Colonic mucosa (tissue), 4 donors: ENCODE results near the gene DLGAP1. TPM values are rescaled to one million over a fixed set of nuclear protein-coding genes. Genes with fewer than 3 reads are reported as not detected.
"Not testable (repeated sequence)": the region's sequence is repeated elsewhere in the genome, so short reads cannot be mapped to it uniquely, and the experiment has no call there.

Experiments used
- DNase-seq: peaks from one replicate; pipeline ENCODE4 v3.0.0-alpha.2; 2020
- H3K27ac ChIP-seq: fragments of 200-600 bp; one replicate; pipeline ENCODE4 v1.8.0; 2021
- H3K27me3 ChIP-seq: fragments of 200-600 bp; one replicate; pipeline ENCODE4 v1.8.0; 2021
- H3K36me3 ChIP-seq: fragments of 200-600 bp; one replicate; pipeline ENCODE4 v1.8.0; 2021
- H3K4me1 ChIP-seq: fragments of 200-600 bp; one replicate; pipeline ENCODE4 v1.8.0; 2021; ENCODE audit warnings: mild to moderate bottlenecking
- H3K4me3 ChIP-seq: fragments of 200-600 bp; one replicate; pipeline ENCODE4 v1.8.0; 2021
- H3K9ac ChIP-seq, 2 donors: one replicate each; pipeline ENCODE4 v1.7.0; 2013; ENCODE audit warnings: control low read depth in 2 of 2, low read depth in 2 of 2, low read length in 2 of 2
- H3K9me3 ChIP-seq: fragments of 200-600 bp; one replicate; pipeline ENCODE4 v1.8.0; 2021
- intact Hi-C: fragments of 100-400 bp; cut with DNase I; formaldehyde crosslinking; loops from one replicate; pipeline ENCODE4 v1.14.1; 2022
- total RNA-seq, 2 donors: library from RNA; stranded (reverse); fragmentation: NEBNext Ultra II Directional in 1 of 2; extraction: Animal tissue kit (Norgen Biotek cat#: 25700) in 1 of 2; gene quantifications; one replicate each; pipeline ENCODE4 v1.2.1, GENCODE V29; 2021
- TF ChIP-seq, protein P1 (sequence below): fragments of 200-600 bp; IDR thresholded peaks from one replicate; pipeline ENCODE4 v1.8.0; 2022; ENCODE audit warnings: antibody characterized with exemption, mild to moderate bottlenecking
- donor health status: healthy.
- donor health status: DM: no; HTN: no; CAD: no.
- donor health status: DM: no; HTN: no; CAD: no.

DLGAP1 gene
- total RNA-seq, 2 donors from 2014 or later: 0.25 to 0.50 TPM

- intact Hi-C loops: loop anchor here (5.0 kb wide), 1 partner anchor 66 kb away; no protein-coding TSS in a partner anchor
- no peak for DNase-seq
- no peak overlapping the region for H3K9ac ChIP-seq
- TF ChIP-seq, protein P1, sequence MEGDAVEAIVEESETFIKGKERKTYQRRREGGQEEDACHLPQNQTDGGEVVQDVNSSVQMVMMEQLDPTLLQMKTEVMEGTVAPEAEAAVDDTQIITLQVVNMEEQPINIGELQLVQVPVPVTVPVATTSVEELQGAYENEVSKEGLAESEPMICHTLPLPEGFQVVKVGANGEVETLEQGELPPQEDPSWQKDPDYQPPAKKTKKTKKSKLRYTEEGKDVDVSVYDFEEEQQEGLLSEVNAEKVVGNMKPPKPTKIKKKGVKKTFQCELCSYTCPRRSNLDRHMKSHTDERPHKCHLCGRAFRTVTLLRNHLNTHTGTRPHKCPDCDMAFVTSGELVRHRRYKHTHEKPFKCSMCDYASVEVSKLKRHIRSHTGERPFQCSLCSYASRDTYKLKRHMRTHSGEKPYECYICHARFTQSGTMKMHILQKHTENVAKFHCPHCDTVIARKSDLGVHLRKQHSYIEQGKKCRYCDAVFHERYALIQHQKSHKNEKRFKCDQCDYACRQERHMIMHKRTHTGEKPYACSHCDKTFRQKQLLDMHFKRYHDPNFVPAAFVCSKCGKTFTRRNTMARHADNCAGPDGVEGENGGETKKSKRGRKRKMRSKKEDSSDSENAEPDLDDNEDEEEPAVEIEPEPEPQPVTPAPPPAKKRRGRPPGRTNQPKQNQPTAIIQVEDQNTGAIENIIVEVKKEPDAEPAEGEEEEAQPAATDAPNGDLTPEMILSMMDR: no peak
- no peaks in the 10 kb centered on the region for H3K4me1 ChIP-seq
- H3K9me3 ChIP-seq: no peaks in the 10 kb centered on the region
- no peak overlapping the region for H3K4me3 ChIP-seq
- no peaks in the 10 kb centered on the region for H3K36me3 ChIP-seq
- H3K27me3 ChIP-seq: no peaks in the 10 kb centered on the region
- H3K27ac ChIP-seq: no peak overlapping the region
Measured at GRCh38 chr18:3706279-3707097, 748.6 kb downstream of the DLGAP1 start.

GRCh38 chr18:3704556-3705344, 750.4 kb downstream of the DLGAP1 start:
- no peaks in the 10 kb centered on the region for H3K36me3 ChIP-seq
- no peaks in the 10 kb centered on the region for H3K9me3 ChIP-seq
- no peak overlapping the region for H3K9ac ChIP-seq
- TF ChIP-seq, protein P1: no peak
- H3K27me3 ChIP-seq: no peaks in the 10 kb centered on the region
- H3K4me3 ChIP-seq: no peak overlapping the region
- DNase-seq: no peak
- no peaks in the 10 kb centered on the region for H3K4me1 ChIP-seq
- intact Hi-C loops: loop anchor here (5.0 kb wide), 3 partner anchors 68 to 298 kb away; no protein-coding TSS in a partner anchor
- no peak overlapping the region for H3K27ac ChIP-seq

GRCh38 chr18:3703732-3704176, 751.4 kb downstream of the DLGAP1 start:
- DNase-seq: peak; percentile 76
- H3K27me3 ChIP-seq: no peaks in the 10 kb centered on the region
- H3K4me3 ChIP-seq: no peak overlapping the region
- TF ChIP-seq, protein P1: peak; percentile 51
- H3K9me3 ChIP-seq: no peaks in the 10 kb centered on the region
- H3K9ac ChIP-seq: no peak overlapping the region
- H3K4me1 ChIP-seq: no peaks in the 10 kb centered on the region
- no peaks in the 10 kb centered on the region for H3K36me3 ChIP-seq
- intact Hi-C loops: loop anchor here (5.0 kb wide), 2 partner anchors 169 to 299 kb away; no protein-coding TSS in a partner anchor
- no peak overlapping the region for H3K27ac ChIP-seq

DNA sequence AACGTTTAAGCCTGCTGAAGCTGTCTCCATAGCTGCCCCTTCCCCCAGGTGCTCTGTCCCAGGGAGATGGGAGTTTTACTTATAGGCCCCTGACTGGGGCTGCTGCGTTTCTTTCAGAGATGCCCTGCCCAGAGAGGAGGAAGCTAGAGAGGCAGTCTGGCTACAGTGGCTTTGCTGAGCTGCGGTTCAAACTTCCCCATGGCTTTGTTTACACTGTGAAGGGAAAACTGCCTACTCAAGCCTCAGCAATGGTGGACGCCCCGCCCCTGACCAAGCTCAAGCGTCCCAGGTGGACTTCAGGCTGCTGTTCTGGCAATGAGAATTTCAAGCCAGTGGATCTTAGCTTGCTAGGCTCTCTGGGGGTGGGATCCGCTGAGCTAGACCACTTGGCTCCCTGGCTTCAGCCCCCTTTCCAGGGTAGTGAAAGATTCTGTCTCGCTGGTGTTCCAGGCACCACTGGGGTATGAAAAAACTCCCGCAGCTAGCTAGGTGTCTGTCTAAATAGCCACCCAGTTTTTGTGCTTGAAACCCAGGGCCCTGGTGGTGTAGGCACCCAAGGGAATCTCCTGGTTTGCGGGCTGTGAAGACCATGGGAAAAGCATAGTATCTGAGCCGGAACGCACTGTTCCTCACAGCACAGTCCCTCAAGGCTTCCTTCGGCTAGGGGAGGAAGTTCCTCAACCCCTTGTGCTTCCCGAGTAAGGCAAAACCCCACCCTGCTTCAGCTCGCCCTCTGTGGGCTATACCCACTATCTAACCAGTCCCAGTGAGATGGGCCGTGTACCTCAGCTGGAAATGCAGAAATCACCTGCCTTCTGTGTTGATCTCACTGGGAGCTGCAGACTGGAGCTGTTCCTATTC, 755.2 kb downstream of the DLGAP1 start:
- H3K4me3 ChIP-seq: not testable (repeated sequence)

DNA sequence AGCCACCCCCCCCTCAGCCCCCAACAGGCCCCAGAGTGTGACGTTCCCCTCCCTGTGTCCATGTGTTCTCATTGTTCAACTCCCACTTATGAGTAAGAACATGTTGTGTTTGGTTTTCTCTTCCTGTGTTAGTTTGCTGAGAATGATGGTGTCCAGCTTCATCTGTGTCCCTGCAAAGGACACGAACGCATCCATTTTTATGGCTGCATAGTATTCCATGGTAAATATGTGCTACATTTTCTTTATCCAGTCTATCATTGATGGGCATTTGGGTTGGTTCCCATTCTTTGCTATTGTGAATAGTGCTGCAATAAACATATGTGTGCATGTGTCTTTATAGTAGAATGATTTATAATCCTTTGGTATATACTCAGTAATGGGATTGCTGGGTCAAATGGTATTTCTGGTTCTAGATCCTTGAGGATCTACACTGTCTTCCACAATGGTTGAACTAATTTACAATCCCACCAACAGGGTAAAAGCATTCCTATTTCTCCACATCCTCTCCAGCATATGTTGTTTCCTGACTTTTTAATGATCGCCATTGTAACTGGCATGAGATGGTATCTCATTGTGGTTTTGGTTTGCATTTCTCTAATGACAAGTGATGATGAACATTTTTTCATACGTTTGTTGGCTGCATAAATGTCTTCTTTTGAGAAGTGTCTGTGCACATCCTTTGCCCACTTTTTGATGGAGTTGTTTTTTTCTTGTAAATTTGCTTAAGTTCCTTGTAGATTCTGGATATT, 760.9 kb downstream of the DLGAP1 start:
- H3K9ac ChIP-seq, H3K36me3 ChIP-seq, DNase-seq, H3K4me1 ChIP-seq, H3K27ac ChIP-seq, H3K4me3 ChIP-seq, intact Hi-C loops, H3K9me3 ChIP-seq, H3K27me3 ChIP-seq: not testable (repeated sequence)

More for the DNA sequence above, 755.2 kb downstream of the DLGAP1 start:
- peak; percentile 45 for DNase-seq
- H3K36me3 ChIP-seq, H3K9ac ChIP-seq, H3K9me3 ChIP-seq, H3K27ac ChIP-seq, H3K4me1 ChIP-seq, H3K27me3 ChIP-seq: not testable (repeated sequence)
- intact Hi-C loops: loop anchor here (5.0 kb wide), 2 partner anchors 172 to 302 kb away; no protein-coding TSS in a partner anchor
